Osteoblast (primary cell): Measurements from ENCODE around the gene IQCE. TPM values are rescaled to one million over a fixed set of nuclear protein-coding genes. Genes with fewer than 3 reads are reported as not detected.
"Not testable (repeated sequence)": the region's sequence is repeated elsewhere in the genome, so short reads cannot be mapped to it uniquely, and the experiment has no call there.

ENCODE experiments used
- DNase-seq: peaks from one replicate; pipeline ENCODE4 v3.0.0; 2011; ENCODE audit warnings: low spot score, mixed read lengths; ENCODE audit not compliant: insufficient read length; ENCODE audit errors: missing footprints
- H2AFZ ChIP-seq: 2 replicates; pipeline ENCODE4 v1.6.0; 2011; ENCODE audit warnings: mild to moderate bottlenecking, low read length
- H3K27ac ChIP-seq: 2 replicates; pipeline ENCODE4 v1.5.1; 2011; ENCODE audit warnings: mild to moderate bottlenecking, low read depth, low read length, moderate library complexity
- H3K27me3 ChIP-seq: 2 replicates; pipeline ENCODE4 v1.6.0; 2012; ENCODE audit warnings: mild to moderate bottlenecking, control low read depth, inconsistent platforms, low read length, moderate library complexity; ENCODE audit not compliant: insufficient read depth
- H3K36me3 ChIP-seq: 2 replicates; pipeline ENCODE4 v1.5.1; 2011; ENCODE audit warnings: mild to moderate bottlenecking, low read length, control low read depth, moderate library complexity; ENCODE audit not compliant: insufficient read depth
- H3K4me1 ChIP-seq: 2 replicates; pipeline ENCODE4 v1.5.1; 2011; ENCODE audit warnings: mild to moderate bottlenecking, low read length, control low read depth, moderate library complexity; ENCODE audit not compliant: insufficient read depth
- H3K4me2 ChIP-seq: 2 replicates; pipeline ENCODE4 v1.6.0; 2011; ENCODE audit warnings: mild to moderate bottlenecking, low read length; ENCODE audit not compliant: insufficient read depth
- H3K4me3 ChIP-seq: fragments of 200-600 bp; sonication (generic); 3 replicates; pipeline ENCODE4 v1.5.1; 2012; ENCODE audit warnings: mild to moderate bottlenecking, low read length, inconsistent platforms; ENCODE audit not compliant: insufficient read depth
- H3K79me2 ChIP-seq: 2 replicates; pipeline ENCODE4 v1.6.0; 2012; ENCODE audit warnings: mild to moderate bottlenecking, low read length, control low read depth, inconsistent platforms; ENCODE audit not compliant: insufficient read depth
- H3K9me3 ChIP-seq: 2 replicates; pipeline ENCODE4 v1.5.1; 2011; ENCODE audit warnings: low read depth, low read length, control low read depth
- H4K20me1 ChIP-seq: 2 replicates; pipeline ENCODE4 v1.6.0; 2012; ENCODE audit warnings: mild to moderate bottlenecking, low read length, control low read depth; ENCODE audit not compliant: insufficient read depth
- total RNA-seq: library from RNA; depleted of rRNA; stranded (reverse); fragments of >200 nt; gene quantifications from 2 replicates; pipeline ENCODE4 v1.2.3, GENCODE V29; 2012
- TF ChIP-seq, protein P1 (sequence below): IDR thresholded peaks from 2 replicates; pipeline ENCODE4 v1.5.1; 2011; ENCODE audit warnings: mild to moderate bottlenecking, low read depth, low read length, moderate library complexity; ENCODE audit errors: extremely low read depth

The IQCE gene
- total RNA-seq, 1 donor, result 18.8 TPM

DNA sequence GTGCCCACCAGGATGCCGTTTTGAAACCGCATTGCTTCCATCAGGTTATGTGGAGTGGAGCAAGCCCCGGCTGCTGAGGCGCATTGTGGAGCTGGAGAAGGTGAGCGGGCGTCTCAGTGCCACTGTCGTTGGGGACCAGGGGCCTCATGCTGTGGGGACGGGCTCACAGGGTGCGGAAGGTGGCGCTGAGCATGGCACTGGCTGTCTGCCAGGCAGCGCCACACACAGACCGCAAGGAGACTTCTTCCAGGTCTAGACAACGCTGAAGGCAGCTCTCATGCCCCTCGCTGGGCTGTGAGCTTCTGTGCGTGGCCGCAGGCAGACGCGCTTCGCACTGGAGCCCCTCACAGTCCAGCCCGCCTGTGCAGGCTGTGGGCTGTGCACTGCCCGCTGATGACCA lies 29.0 kb downstream of the IQCE start:
- no peaks in the 10 kb centered on the region for H4K20me1 ChIP-seq
- peaks cover 22% of the 10 kb centered on the region for H3K36me3 ChIP-seq
- no peaks in the 10 kb centered on the region for H3K27me3 ChIP-seq
- no peak overlapping the region for H2AFZ ChIP-seq
- H3K9me3 ChIP-seq, result no peaks in the 10 kb centered on the region
- H3K79me2 ChIP-seq, result no peaks in the 10 kb centered on the region
- H3K4me2 ChIP-seq, result no peak overlapping the region
- H3K4me3 ChIP-seq, result no peak overlapping the region
- DNase-seq, result peak; percentile 75
- TF ChIP-seq, protein P1, sequence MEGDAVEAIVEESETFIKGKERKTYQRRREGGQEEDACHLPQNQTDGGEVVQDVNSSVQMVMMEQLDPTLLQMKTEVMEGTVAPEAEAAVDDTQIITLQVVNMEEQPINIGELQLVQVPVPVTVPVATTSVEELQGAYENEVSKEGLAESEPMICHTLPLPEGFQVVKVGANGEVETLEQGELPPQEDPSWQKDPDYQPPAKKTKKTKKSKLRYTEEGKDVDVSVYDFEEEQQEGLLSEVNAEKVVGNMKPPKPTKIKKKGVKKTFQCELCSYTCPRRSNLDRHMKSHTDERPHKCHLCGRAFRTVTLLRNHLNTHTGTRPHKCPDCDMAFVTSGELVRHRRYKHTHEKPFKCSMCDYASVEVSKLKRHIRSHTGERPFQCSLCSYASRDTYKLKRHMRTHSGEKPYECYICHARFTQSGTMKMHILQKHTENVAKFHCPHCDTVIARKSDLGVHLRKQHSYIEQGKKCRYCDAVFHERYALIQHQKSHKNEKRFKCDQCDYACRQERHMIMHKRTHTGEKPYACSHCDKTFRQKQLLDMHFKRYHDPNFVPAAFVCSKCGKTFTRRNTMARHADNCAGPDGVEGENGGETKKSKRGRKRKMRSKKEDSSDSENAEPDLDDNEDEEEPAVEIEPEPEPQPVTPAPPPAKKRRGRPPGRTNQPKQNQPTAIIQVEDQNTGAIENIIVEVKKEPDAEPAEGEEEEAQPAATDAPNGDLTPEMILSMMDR, result no peak
- H3K27ac ChIP-seq, result no peak overlapping the region
- H3K4me1 ChIP-seq, result no peaks in the 10 kb centered on the region

DNA sequence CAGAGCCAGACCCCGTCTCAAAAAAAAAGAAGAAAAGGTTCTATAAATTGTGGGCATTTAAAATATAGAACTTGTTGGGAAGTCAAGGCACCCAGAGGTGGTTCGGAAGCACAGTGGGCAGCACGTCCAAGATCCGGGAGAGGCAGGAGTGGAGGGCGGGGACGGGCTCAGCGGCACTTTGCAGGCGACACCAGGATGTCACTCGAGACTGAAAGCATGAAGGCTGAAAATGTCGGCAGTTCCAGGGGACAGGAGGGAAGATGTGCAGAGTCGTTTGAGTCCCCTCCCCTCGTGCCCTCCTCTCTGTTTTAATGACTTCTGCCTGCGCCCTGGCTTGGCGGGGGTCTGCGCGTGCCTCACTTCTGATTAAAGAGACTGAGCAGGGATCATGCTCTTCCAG lies 30.6 kb downstream of the IQCE start:
- Histone ChIP-seq H3K27ac (no peak overlapping the region), H3K79me2 (no peaks in the 10 kb centered on the region), H3K4me2 (no peak overlapping the region), H3K36me3 (peaks cover 21% of the 10 kb centered on the region), H3K9me3 (no peaks in the 10 kb centered on the region), H3K27me3 (no peaks in the 10 kb centered on the region), H3K4me1 (no peaks in the 10 kb centered on the region), H2AFZ (no peak overlapping the region), H4K20me1 (no peaks in the 10 kb centered on the region), H3K4me3 (no peak overlapping the region)
- no peak for DNase-seq
- TF ChIP-seq, protein P1, result no peak

DNA sequence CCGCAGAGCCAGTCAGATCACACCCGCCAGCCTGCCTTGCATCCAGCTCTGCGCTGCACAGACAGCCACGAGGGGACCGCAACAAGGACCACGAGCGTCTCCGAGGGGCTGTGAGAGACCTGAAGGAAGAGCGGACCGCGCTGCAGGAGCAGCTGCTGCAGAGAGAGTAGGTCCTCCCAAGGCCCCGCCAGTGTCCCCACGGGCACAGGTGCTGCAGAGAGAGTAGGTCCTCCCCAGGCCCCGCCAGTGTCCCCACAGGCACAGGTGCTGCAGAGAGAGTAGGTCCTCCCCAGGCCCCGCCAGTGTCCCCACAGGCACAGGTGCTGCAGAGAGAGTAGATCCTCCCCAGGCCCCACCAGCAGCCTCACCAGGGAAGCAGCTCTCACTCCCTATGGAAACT lies 31.2 kb downstream of the IQCE start:
- H2AFZ ChIP-seq, result not testable (repeated sequence)

DNA sequence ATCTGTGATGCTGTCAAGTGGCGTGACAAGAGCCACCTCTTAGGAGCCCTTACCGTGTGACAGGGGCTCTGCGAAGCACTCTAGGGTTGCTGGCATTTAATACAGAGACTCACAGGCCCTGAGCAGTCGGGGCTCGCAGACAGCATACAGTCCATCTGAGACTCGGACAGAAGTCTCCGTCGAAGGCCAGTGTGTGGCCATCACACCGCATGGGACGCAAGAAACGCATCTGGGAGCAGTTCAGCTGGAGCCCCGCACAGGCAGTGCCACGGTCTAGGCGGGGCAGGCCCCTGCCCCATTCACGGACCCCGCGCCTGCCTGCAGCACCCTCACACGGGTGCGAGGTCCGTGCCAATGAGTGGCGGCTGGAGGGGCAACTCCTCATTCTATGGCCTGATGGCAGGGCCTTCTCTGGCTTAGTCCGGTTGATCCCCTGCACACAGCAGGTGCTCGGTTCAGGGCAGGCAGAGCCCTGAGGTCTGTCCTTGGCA lies 33.6 kb downstream of the IQCE start:
- Histone ChIP-seq H3K4me2 (no peak overlapping the region), H3K4me1 (no peaks in the 10 kb centered on the region), H4K20me1 (no peaks in the 10 kb centered on the region), H3K36me3 (peaks cover 15% of the 10 kb centered on the region), H3K27me3 (no peaks in the 10 kb centered on the region), H3K4me3 (no peak overlapping the region), H3K9me3 (no peaks in the 10 kb centered on the region), H3K27ac (no peak overlapping the region), H2AFZ (no peak overlapping the region), H3K79me2 (no peaks in the 10 kb centered on the region)
- TF ChIP-seq, protein P1, result no peak
- no peak for DNase-seq

More for the DNA sequence above, 31.2 kb downstream of the IQCE start:
- not testable (repeated sequence) for H3K9me3 ChIP-seq, H3K4me3 ChIP-seq, H3K4me1 ChIP-seq, DNase-seq, H3K4me2 ChIP-seq, H4K20me1 ChIP-seq, H3K79me2 ChIP-seq, H3K27me3 ChIP-seq, H3K27ac ChIP-seq
- peaks cover 21% of the 10 kb centered on the region for H3K36me3 ChIP-seq
